GM12873 (cell line): ENCODE results near the gene DNAJC18.

Experiments
- CTCF ChIP-seq: IDR thresholded peaks from 2 replicates; pipeline ENCODE4 v1.5.1; 2012; ENCODE audit warnings: low read depth, mild to moderate bottlenecking, moderate library complexity, low read length, control low read depth; ENCODE audit not compliant: insufficient read depth; ENCODE audit errors: missing control alignments

DNAJC18 gene

GRCh38 chr5:139378941-139379361, 60.4 kb downstream of the DNAJC18 start:
- no peak for TF ChIP-seq CTCF

GRCh38 chr5:139378101-139378825, 61.1 kb downstream of the DNAJC18 start:
- no peak for TF ChIP-seq CTCF

- no peak for TF ChIP-seq CTCF
These were observed 62.1 kb downstream of the DNAJC18 start for GRCh38 chr5:139377226-139377625.

GRCh38 chr5:139376364-139376763, 63.0 kb downstream of the DNAJC18 start:
- TF ChIP-seq CTCF, result no peak

GRCh38 chr5:139374909-139375308, 64.4 kb downstream of the DNAJC18 start:
- TF ChIP-seq CTCF, result peak; percentile 15

- no peak for TF ChIP-seq CTCF
These were observed 67.6 kb downstream of the DNAJC18 start for GRCh38 chr5:139371482-139372435.

- no peak for TF ChIP-seq CTCF
These were observed 70.1 kb downstream of the DNAJC18 start for GRCh38 chr5:139369181-139369580.
